HG02571 (cell line): Measurements from ENCODE around the gene BAG1.

Experiments
- ATAC-seq: cut with Tn5 transposase; IDR thresholded peaks from one replicate; pipeline ENCODE4 v1.9.1; 2021; ENCODE audit warnings: mild to moderate bottlenecking, moderate library complexity; ENCODE audit not compliant: unreplicated experiment

BAG1 gene

DNA sequence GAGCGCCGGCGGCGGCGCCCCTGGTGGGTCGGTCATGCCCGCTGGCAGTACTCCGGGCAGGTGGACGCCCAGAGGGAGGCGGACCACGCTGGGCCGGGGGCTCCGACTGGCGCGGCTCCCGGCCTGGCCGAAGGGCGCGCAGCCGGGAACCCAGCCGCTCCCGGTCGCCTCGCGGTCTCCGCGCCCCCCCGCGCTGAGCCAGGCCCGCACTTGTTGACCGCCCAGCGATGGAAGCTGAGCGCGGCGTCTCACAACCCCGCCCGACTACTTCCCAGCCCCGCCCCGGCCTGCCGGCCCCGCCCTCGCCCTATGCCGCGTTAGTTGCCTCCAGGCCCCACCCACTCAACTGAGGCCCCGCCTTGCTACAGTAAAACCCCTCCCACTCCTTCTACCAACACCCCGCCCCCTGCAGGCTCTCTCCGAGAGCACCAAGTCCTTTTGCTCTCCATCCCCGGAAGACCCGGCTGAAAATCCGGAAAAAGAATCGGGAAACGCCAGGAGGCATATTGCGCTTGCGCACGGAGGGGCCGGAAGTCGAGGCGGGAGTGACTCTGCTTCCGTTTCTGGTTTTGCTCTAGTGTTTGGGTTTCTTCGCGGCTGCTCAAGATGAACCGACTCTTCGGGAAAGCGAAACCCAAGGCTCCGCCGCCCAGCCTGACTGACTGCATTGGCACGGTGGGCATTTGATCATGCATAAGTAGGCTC lies at the start of gene BAG1, which contains the start of gene CHMP5:
Gene BAG1, minus strand, starts transcription at position 236 of the 705 bp plus-strand sequence.
Gene CHMP5, plus strand, starts transcription at position 577 of the 705 bp plus-strand sequence. Its CDS starts 30 bp downstream, at position 607.
- peak; percentile 72 for ATAC-seq

DNA sequence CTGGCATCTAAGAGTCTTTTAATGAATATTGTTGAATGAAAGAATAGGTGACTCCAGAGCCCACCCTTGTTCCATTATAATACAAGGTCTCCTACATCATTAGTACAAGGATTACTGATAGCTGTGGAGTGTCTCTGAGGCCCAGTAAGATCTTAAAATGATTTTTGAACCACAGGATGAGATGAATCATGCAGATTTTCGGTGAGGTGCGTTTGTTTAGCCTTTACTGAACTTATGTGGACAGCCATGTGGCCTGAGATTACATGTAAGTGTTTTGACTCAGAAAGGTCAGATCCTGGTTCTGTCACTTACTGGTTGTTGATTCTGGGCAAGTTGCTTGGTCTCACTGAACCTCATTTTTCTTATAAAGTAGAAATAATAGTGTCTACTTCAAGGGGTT lies 47.4 kb upstream of the BAG1 start:
- ATAC-seq, result no peak

DNA sequence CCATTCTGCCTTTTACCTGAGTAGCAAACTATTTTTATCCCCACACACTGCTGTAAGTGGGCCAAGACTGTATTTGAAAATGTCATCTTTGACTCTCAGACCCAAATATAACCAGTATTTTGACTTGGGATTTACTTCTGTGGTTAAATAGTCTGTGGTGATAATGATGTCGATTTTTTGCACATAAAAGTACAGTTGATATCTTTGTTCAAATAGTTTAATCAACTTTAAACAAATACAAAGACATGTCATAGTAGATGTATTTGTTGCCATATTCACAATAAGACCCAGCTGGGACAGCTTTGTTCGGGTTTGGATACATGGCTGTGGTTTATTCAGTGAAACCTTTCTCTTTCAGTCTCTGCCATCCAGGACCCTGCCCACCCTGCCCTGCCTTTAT lies 46.2 kb upstream of the BAG1 start:
- ATAC-seq, result no peak

DNA sequence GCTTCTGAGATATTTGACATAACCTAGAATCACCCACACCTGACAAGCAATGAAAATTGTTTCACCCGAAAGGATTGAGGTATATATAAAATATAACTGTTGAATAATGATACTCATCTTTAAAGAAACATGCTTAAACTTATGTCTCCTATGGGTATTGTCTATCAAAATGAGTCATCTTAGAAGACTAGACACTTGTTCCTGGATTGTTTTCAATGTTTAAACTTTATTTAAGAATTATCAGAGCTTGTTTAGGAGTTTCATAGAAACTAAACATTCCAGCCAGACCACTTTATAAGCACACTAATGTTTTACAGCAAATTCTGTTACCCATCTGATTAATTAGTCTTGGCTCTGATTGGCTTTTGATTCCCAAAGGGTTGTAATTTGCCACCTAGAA lies 45.4 kb upstream of the BAG1 start:
- ATAC-seq, result no peak

DNA sequence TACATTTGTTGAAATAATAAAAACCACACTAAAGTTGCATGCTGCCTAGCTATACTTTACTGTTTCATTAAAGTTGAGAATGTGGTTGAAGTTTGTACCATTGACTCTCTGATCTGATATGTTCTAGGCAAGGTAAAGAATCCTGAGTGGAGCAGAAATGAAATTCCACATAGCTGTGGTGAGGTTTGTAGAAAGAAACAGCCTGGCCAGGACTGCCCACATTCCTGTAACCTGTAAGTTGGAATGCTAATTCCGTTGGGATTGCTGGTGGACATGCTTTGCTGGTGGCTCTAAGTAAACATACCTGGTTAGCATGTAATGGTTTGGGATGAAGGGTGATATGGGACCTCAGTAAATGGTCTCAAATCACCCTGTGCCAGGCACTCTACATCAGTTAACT lies 42.6 kb upstream of the BAG1 start:
- ATAC-seq, result no peak

DNA sequence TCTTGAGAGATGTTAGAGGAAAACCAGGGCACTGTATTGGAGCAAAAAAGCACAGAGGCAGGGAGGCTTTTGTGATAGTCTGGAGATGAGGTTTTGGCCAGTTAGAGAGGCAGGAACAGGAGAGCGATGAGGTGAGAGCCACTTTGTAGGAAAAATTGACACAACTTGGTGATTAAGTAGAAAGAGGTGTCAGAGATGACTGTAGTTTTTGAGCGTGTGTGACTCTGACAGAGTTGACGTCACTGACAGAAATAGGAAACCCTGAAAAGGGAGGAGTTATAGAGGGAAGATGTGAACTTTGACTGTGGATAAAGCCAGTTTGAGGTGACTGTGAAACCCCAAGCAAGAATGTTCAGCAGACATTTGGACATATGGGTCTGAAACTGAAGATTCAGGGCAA lies 41.5 kb upstream of the BAG1 start:
- no peak for ATAC-seq

DNA sequence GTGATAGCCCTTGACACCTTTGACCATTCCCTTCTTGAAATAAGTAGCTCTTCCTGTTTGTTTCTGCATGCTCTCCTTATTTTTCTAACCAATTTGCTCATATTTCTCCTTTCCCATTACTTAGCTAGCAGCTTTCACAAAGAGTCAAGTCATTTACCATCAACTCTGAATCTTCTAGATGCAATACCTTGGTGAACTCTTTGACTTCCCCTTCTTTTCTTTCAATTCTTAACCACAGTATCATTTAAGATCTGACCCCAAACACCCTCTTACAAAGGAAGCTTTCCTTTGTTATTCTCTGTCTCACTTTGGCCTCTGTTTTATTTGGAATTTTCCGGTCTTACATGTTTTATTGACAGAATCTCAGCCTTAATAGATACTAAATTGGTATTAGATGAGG lies 39.9 kb upstream of the BAG1 start:
- ATAC-seq, result no peak

DNA sequence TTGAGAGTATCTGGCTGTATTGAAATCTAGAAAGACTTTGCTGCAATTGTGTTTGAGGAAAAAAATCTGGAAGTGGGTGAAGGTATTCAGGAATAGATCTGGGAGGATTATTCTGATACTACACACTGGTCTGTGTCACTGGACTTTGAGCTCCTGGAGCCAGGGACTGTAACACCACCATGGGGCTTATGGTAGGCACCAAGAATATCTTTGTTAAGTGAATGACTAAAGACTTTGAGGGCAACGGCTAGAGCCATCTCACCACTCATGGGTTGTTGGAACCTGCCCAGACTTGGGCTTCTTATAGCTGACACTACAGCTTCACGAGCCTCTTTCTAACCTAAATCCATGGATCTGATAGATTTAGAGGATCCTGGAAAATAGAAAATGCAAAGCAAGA lies 36.0 kb upstream of the BAG1 start:
- ATAC-seq, result no peak

DNA sequence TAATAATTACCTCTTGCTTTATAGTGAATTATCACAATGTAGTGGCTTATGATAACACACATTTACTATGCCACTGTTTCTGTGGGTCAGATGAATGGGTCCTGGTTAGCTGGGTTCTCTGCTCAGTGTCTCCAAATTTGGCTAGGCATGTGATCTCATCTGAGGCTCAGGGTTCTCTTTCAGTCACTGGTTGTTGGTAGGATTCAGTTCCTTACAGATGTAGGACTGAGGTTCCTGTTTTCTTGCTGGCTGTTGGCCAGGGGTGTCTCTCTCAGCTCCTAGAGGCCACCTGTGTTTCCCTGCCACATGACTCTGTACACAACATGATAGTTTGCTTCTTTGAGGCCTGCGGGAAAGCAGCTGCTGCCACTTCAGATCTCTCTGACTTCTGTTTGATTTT lies 32.9 kb upstream of the BAG1 start:
- peak; percentile 89 for ATAC-seq

DNA sequence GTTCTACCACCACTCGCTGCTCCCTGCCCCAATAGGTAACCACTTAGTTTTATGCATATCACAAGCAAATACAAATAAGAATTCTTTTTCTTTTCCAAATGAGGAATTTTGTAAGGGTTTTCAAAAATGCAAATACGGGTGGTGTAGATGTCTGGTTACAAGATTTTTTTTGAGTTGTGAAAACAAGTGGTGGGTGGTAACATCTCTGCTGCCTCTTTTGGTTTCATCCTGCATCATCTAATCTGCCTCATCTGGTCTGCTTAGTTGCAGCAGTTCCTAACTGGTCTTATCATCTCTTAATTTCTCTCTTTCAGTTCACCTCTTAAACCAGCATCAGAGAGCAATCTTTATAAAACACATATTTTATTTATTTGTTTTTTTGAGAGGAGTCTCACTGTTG lies 31.1 kb upstream of the BAG1 start:
- peak; percentile 32 for ATAC-seq

DNA sequence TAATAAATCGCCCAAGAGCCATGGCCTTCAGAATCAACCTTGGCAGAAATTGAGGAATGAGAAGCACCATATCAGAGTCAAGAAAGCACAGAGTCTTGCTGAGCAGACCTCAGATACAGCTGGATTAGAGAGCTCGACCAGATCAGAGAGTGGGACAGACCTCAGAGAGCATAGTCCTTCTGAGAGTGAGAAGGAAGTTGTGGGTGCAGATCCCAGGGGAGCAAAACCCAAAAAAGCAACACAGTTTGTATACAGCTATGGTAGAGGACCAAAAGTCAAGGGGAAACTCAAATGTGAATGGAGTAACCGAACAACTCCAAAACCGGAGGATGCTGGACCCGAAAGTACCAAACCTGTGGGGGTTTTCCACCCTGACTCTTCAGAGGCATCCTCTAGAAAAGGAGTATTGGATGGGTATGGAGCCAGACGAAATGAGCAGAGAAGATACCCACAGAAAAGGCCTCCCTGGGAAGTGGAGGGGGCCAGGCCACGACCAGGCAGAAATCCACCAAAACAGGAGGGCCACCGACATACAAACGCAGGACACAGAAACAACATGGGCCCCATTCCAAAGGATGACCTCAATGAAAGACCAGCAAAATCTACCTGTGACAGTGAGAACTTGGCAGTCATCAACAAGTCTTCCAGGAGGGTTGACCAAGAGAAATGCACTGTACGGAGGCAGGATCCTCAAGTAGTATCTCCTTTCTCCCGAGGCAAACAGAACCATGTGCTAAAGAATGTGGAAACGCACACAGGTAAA lies 30.3 kb upstream of the BAG1 start:
- no peak for ATAC-seq

DNA sequence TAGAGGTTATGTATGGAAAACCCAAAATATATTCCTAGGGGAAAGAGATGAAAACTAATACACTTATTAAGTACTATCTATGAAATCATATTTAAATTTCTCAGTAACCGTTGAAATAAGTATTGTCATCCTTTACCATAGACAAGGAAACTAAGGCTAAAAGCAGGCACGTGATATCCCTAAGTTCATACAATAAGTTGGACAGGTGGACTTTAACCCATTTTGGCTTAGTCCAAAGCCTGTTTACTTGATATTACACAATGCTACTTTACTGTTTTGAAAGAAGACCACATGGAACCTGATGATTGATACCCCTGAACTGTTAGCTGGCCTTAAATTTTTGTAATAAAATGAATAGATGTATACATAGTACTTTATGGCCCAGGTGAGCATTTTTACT lies 29.3 kb upstream of the BAG1 start:
- ATAC-seq, result no peak

DNA sequence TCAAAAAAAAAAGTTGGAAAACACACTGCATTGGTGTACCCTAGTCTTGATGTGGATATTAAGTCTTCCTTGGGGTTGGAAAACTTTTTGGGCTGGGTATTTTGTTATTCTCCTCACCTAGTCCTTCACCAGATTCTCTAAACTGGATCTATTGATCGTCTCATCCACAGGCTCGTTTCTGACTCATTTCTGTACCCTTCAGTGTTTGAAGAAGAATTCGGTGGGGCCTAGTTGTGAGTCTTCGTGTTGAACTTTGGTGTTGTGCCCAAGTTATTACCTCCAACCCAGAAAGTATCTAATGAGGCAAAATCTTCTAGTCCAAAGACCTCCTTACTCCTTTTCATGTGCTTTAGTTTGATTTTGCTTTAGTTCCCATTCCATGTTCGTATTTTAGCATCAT lies 27.4 kb upstream of the BAG1 start:
- no peak for ATAC-seq

DNA sequence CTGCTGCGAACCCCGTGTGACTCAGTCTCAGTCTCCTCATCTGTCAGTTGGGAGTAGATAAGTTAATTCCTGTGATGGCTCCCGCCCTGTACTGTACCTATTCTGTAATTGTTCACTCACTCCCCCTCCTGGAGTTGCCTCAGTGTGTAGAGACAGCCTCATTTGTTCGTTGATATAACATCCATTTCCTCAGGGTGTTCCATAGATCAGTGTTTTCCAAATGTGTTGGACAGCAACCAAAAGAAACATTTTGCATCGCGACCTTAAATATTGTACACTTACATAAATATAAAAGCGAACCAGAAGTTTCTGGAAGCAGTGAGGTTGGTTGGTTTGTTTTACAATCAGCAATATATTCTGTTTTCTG lies 26.5 kb upstream of the BAG1 start:
- no peak for ATAC-seq

DNA sequence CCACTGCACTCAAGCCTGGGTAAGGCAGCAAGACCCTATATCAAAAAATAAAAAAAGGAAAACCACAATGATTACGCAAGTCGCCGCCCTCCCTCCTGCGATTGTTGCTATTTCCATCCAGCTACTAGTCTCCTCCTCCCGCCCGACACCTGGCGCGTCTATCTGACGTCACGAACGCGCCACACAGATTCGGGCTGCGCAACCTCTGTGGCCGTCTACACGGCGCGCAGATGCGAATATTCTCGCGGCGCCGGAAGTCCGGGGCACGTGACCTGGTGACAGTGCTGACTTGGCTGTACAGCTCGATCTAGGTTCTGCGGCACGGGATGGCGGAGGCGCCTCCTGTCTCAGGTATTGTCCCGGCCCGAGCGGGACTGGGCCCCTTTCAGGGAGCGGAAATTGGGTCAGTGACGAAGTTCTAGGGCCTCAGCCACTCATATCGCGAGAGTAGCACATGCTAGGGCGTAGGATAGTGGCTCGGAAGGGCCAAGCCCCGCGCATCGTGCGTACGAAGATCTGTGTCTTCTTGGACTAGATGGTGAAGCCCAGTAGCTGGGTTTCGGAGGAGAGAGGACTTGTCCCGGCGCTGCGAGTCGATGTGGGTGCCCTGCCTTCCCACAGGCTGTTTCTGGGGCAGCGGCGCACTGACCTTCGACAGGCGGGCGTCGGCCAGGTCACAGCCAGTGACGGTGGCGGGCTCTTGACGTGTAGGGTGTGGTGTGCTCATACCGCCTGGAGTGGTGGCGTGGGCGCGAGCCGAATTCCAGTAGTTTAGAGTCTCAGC lies 25.9 kb upstream of the BAG1 start, which contains the start of gene NFX1:
Gene NFX1, plus strand, starts transcription at position 270 of the 784 bp plus-strand sequence. Its CDS starts 57 bp downstream, at position 327.
- ATAC-seq, result peak; percentile 83

DNA sequence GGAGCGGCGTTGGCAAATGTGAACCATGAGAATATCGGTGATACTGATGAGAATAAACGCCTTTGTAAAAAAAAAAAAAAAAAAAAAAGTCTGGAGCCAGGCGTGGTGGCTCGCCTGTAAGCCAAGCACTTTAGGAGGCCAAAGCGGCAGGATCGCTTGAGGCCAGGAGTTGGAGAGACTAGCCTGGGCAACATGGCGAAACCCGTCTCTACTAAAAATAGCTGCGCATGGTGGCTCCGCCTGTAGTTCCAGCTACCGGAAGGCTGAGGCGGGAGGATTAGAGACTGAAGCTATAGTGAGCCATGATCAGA lies 25.4 kb upstream of the BAG1 start:
- ATAC-seq, result peak; percentile 23

DNA sequence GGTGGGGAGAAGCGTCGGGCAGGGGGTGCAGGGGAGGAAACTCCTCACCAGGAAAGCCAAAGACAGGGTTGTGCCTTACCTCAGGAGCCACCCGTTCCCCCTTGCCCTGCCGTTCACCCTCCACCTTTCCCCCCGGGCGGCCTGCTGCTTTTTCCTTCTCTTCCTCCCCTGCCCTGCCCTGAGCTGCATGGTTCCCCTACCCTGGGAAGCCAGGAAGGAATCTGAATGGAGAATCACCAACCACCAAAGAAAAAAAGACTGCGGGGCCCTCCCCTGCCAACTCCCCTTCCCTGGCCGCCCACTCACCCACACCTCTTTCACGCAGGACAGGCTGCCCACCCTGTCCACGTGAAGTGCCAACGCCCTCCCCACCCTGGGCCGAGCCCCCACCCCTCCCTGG lies 25.0 kb upstream of the BAG1 start:
- ATAC-seq, result no peak

DNA sequence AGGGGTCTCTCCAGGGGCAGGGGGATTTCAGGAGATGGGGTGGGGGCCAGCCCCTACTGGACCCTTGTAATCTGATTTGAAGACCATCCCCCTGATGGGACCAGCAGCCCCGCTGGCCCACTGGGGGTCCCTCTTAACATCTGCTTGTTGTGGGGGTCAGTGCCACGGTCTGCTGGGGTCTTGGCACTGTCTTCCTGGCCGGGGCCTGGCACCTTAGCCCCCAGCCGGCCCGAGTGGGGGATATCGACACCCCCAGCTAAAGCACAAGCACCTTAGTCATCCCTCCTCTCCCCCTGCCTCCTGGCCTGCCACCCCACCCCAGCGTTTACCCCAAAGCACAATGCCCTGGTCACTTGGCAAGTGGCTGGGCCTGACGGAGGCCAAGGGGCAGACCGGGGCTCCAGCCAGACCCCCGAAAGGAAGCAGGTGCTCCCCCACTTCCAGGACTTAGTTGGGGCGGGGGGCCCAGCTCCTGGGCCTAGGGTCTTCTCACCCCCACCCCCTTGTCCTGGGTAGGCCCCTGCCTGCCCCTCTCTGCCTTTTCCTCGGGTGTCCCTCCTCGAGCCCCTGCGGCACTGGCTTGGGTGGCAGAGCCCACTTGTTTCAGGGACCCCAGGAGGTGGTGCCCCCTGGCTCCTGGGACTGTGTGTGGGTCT lies 24.4 kb upstream of the BAG1 start:
- no peak for ATAC-seq

DNA sequence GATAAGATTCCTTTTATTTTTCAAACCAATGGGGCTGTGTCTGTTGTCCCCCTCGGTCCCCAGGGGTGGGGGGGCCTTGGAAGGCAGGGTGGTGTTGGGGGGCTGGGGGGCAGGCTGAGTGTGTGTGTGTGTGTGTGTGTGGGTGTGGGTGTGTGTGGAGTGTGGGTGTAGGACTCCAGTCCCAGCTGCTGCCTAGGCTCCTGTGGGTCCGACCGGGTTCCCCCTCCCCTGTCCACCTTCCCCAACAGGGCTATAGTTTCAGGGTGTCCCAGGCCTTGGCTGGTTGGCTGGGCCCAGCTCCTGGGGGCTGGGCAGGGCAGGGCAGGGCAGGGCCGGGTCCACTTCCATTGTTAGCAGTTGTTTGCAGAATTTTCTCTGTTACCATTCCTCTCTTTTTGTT lies 23.7 kb upstream of the BAG1 start:
- no peak for ATAC-seq

DNA sequence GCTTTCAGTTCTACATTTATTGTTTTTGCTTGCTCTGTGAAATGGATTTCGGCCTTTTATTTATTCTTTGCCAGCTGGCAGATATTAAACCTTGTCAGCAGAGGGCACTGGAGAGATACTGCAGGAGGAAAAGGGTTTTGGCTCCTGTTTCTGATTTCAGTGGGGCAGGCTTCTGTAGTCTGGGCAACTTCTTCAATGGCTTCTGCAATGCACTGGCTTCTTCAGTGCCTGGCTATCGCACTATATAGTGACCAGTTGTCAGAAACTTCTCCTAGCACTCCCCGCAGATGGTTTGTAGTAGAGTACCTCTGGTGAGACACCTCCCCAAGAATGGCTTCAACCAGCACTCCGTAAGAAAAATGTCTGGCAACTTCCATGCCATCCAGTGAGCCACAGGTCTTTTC lies 22.6 kb upstream of the BAG1 start:
- no peak for ATAC-seq

DNA sequence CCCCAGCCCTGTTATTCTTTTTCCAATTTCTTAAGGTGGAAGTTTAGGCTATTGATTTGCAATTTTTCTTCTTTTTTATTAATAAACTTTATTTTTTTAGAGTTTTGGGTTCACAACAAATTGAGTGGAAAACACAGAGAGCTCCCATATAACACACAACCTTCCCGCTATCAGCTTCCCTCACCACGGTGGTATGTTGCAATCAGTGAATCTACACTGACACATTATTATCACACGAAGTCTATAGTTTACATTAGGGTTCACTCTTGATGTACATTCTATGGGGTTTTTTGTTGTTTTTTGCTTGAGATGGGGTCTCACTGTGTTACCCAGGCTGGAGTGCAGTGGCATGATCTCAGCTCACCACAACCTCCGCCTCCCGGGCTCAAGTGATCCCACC lies 21.0 kb upstream of the BAG1 start:
- no peak for ATAC-seq
